K562 (cell line): ENCODE results near the gene RNF123.

Experiments
- CTCF ChIP-seq, 3 experiments: IDR thresholded peaks in 2 of 3; conservative IDR thresholded peaks in 1 of 3; 2 replicates each; pipeline ENCODE4 v1.5.1; 2011 to 2012; ENCODE audit warnings: low read length in 3 of 3, mild to moderate bottlenecking in 3 of 3, control low read depth in 2 of 3, improper control_type of control experiment in 1 of 3, inconsistent platforms in 1 of 3, low read depth in 1 of 3, mixed read lengths in 1 of 3, moderate library complexity in 1 of 3; ENCODE audit not compliant: insufficient read depth in 2 of 3
- E2F5 ChIP-seq: sonication (generic); formaldehyde crosslinking; IDR thresholded peaks from 2 replicates; pipeline ENCODE4 v1.8.0; 2022; ENCODE audit warnings: mild to moderate bottlenecking, missing genetic modification reagents
- ELF1 ChIP-seq: fragments of 200-800 bp; sonication (Bioruptor generic); IDR thresholded peaks from 2 replicates; pipeline ENCODE4 v1.6.1; 2016; ENCODE audit warnings: missing genetic modification characterization, missing compliant biosample characterization
- JUNB ChIP-seq: fragments of 450-650 bp; formaldehyde crosslinking; conservative IDR thresholded peaks from 2 replicates; pipeline ENCODE4 v1.4.0; 2020; ENCODE audit warnings: mild to moderate bottlenecking
- MTA3 ChIP-seq: fragments of 450-650 bp; formaldehyde crosslinking; IDR thresholded peaks from 2 replicates; pipeline ENCODE4 v1.6.1; 2017; ENCODE audit warnings: mild to moderate bottlenecking, borderline replicate concordance
- RBM39 ChIP-seq: fragments of 200-400 bp; formaldehyde crosslinking; optimal IDR thresholded peaks from 2 replicates; pipeline ENCODE3; 2018; ENCODE audit warnings: low read depth, low read length
- SRSF7 ChIP-seq: fragments of 200-400 bp; formaldehyde crosslinking; optimal IDR thresholded peaks from 2 replicates; pipeline ENCODE3; 2017; ENCODE audit warnings: mild to moderate bottlenecking, low read depth, low read length
- TGIF2 ChIP-seq: sonication (generic); formaldehyde crosslinking; IDR thresholded peaks from 2 replicates; pipeline ENCODE4 v1.8.1; 2022; ENCODE audit warnings: mild to moderate bottlenecking, missing genetic modification reagents, moderate library complexity
- ZNF561 ChIP-seq: fragments of 450-650 bp; formaldehyde crosslinking; conservative IDR thresholded peaks from 2 replicates; pipeline ENCODE4 v1.4.0; 2020; ENCODE audit warnings: mild to moderate bottlenecking, moderate library complexity

- TF ChIP-seq JUNB (CRISPR knock-in tag) (no peak), SRSF7 (no peak), RBM39 (no peak), ZNF561 (CRISPR knock-in tag) (no peak), E2F5 (no peak), TGIF2 (CRISPR knock-in tag) (no peak), ELF1 (no peak), CTCF (IDR thresholded peaks at IDR 0.05 in 2 of 3, conservative IDR thresholded peaks at IDR 0.05 in 1 of 3; ENCODE audit: insufficient read depth in 2 of 3, low read depth in 1 of 3, low read length in 3 of 3) (peak; percentile 71 to 76 (median 72)), MTA3 (no peak)
These were observed 14.1 kb downstream of the RNF123 start for GRCh38 chr3:49703443-49703927.
